Testis (tissue), 5 donors: ENCODE measurements around the gene BAZ1A. TPM values are rescaled to one million over a fixed set of nuclear protein-coding genes. Genes with fewer than 3 reads are reported as not detected.

Source experiments
- DNase-seq: peaks from one replicate; pipeline ENCODE4 v3.0.0-alpha.2; 2019
- H3K27ac ChIP-seq, 2 donors: fragments of 200-600 bp; sonication (generic); one replicate each; pipeline ENCODE4 v1.5.1; 2019
- H3K27me3 ChIP-seq: fragments of 200-600 bp; sonication (generic); one replicate; pipeline ENCODE4 v1.5.1; 2019
- H3K36me3 ChIP-seq: fragments of 200-600 bp; sonication (generic); one replicate; pipeline ENCODE4 v1.5.1; 2017; ENCODE audit warnings: low read depth; ENCODE audit errors: missing control alignments
- H3K4me1 ChIP-seq: fragments of 200-600 bp; sonication (generic); one replicate; pipeline ENCODE4 v1.5.1; 2019
- H3K4me3 ChIP-seq, 2 donors: fragments of 200-600 bp; sonication (generic); one replicate each; pipeline ENCODE4 v1.5.1; 2017 to 2019
- H3K9me3 ChIP-seq: fragments of 200-600 bp; sonication (generic); one replicate; pipeline ENCODE4 v1.5.1; 2017
- CTCF ChIP-seq, 3 experiments: fragments of 450-650 bp in 2 of 3; fragments of 200-600 bp in 1 of 3; sonication (generic) in 1 of 3; IDR thresholded peaks; one replicate each; pipeline ENCODE4 v1.5.1; 2016 to 2019; ENCODE audit warnings: antibody characterized with exemption in 3 of 3, mild to moderate bottlenecking in 2 of 3, moderate library complexity in 1 of 3
- POLR2A ChIP-seq: fragments of 450-650 bp; IDR thresholded peaks from one replicate; pipeline ENCODE4 v1.6.1; 2017; ENCODE audit warnings: antibody characterized with exemption, mild to moderate bottlenecking, moderate library complexity
- WGBS, 2 donors: methylation state at CpG; one replicate each; pipeline ENCODE4 v1.1.5; 2018; 5-methylcytosine and 5-hydroxymethylcytosine counted together
- intact Hi-C: fragments of 100-400 bp; cut with DNase I; formaldehyde crosslinking; loops from one replicate; pipeline ENCODE4 v1.15.1; 2023; ENCODE audit warnings: low total_unique reads
- long read RNA-seq, 2 donors: transcript quantifications; one replicate each; lab custom pipeline, GENCODE V29; 2026
- polyA plus RNA-seq: library from polyadenylated mRNA; stranded (reverse); fragments of 350-450 nt; fragmentation: Illumina TruSeq; extraction: RNeasy Lipid Tissue Mini Kit (QIAGEN cat#74804); gene quantifications from one replicate; pipeline ENCODE4 v1.2.3, GENCODE V29; 2014; ENCODE audit warnings: low read depth, low replicate concordance; ENCODE audit not compliant: insufficient read depth
- total RNA-seq, 2 donors: library from RNA; depleted of rRNA; stranded (reverse); fragments of >200 nt; gene quantifications; one replicate each; pipeline ENCODE4 v1.2.3, GENCODE V29; 2016

The BAZ1A gene, protein sequence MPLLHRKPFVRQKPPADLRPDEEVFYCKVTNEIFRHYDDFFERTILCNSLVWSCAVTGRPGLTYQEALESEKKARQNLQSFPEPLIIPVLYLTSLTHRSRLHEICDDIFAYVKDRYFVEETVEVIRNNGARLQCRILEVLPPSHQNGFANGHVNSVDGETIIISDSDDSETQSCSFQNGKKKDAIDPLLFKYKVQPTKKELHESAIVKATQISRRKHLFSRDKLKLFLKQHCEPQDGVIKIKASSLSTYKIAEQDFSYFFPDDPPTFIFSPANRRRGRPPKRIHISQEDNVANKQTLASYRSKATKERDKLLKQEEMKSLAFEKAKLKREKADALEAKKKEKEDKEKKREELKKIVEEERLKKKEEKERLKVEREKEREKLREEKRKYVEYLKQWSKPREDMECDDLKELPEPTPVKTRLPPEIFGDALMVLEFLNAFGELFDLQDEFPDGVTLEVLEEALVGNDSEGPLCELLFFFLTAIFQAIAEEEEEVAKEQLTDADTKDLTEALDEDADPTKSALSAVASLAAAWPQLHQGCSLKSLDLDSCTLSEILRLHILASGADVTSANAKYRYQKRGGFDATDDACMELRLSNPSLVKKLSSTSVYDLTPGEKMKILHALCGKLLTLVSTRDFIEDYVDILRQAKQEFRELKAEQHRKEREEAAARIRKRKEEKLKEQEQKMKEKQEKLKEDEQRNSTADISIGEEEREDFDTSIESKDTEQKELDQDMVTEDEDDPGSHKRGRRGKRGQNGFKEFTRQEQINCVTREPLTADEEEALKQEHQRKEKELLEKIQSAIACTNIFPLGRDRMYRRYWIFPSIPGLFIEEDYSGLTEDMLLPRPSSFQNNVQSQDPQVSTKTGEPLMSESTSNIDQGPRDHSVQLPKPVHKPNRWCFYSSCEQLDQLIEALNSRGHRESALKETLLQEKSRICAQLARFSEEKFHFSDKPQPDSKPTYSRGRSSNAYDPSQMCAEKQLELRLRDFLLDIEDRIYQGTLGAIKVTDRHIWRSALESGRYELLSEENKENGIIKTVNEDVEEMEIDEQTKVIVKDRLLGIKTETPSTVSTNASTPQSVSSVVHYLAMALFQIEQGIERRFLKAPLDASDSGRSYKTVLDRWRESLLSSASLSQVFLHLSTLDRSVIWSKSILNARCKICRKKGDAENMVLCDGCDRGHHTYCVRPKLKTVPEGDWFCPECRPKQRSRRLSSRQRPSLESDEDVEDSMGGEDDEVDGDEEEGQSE (N-terminal part only)
- 10 to 100 TPM; 63.1 to 78.2 TPM for total RNA-seq
- 33.9 TPM for polyA plus RNA-seq
- long read RNA-seq, donor 1, partial matches to known transcripts, result 0 of 1 reads
- long read RNA-seq, donor 1, other reads (novel, unspliced or antisense), result 0 of 1 reads
- long read RNA-seq, donor 2, result 0 reads

DNA sequence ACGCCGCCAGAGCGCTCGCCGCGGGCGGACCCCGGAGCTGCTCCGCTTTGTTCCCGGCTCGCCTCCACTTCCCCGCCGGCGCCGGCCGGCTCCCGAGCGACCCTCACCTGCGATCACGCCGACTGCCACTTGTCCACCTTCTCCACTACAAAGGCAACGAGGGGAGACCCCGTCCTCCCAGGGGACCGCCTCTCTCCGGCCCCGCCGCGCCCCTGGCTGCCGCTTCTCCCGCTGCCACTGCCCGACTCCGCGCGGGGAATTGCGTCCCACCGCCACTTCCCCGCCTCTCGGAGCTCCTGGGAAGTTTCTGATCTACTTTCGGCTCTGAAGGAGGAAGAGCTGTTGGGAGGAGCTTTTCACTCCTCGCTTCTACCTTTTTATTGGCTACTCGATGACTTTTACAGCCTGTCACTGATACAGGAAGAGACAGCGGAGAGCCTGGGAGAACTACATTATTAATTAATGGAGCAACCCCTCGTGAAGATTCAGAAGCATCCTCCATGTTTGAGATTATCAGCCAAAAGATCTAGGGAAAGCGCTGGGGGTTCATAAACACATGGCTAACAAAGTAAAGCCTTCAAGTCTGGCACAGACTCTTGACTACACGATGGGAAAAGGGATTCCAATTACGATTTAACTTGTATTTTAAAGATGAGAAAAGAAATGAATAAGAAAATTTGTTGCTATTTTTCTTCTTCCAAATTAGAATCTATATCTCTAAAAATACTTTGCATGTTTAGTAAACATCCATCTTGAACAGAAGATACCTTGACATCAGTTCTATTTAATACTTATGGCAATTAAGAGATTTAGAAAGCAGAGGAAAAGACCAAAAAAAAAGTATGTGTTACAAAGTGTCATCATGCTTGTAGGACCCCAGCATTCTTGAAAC is at the start of gene BAZ1A:
Gene BAZ1A (minus strand): TSS at position 330 of the 892 bp plus-strand sequence. CDS start 756 bp downstream, outside the sequence.
- H3K27ac ChIP-seq, result peak within 1 kb of the TSS; percentile 96 to 98
- peak in 1 of 3 experiments; percentile 22 for TF ChIP-seq CTCF (IDR thresholded peaks at IDR 0.05)
- TF ChIP-seq POLR2A, result peak; percentile 26
- H3K4me1 ChIP-seq, result peaks cover 3% of the 10 kb centered on the region
- H3K27me3 ChIP-seq, result no peaks in the 10 kb centered on the region
- no peaks in the 10 kb centered on the region for H3K9me3 ChIP-seq
- peak within 1 kb of the TSS; percentile 85 to 90 for H3K4me3 ChIP-seq
- DNase-seq, result peak; percentile 80
- H3K36me3 ChIP-seq, result no peaks in the 10 kb centered on the region
- 1% methylated on average over 22 to 44 of the region's 46 CpGs for WGBS, 2 donors
- intact Hi-C loops, result loop anchor here (10.0 kb wide), 1 partner anchor 170 kb away; the partner anchor contains the start of gene FAM177A1

GRCh38 chr14:34920339-34920738 is 45.2 kb upstream of the BAZ1A start:
- TF ChIP-seq POLR2A (no peak), CTCF (IDR thresholded peaks at IDR 0.05) (no peak)
- H3K27ac ChIP-seq, result no peak overlapping the region
- 62 to 75% methylated on average over 6 of the region's 6 CpGs for WGBS, 2 donors
- no peaks in the 10 kb centered on the region for H3K4me1 ChIP-seq
- no peaks in the 10 kb centered on the region for H3K36me3 ChIP-seq
- no peaks in the 10 kb centered on the region for H3K9me3 ChIP-seq
- no peaks in the 10 kb centered on the region for H3K27me3 ChIP-seq
- H3K4me3 ChIP-seq, result no peak overlapping the region
- no peak for DNase-seq
- intact Hi-C loops, result no loop called here

DNA sequence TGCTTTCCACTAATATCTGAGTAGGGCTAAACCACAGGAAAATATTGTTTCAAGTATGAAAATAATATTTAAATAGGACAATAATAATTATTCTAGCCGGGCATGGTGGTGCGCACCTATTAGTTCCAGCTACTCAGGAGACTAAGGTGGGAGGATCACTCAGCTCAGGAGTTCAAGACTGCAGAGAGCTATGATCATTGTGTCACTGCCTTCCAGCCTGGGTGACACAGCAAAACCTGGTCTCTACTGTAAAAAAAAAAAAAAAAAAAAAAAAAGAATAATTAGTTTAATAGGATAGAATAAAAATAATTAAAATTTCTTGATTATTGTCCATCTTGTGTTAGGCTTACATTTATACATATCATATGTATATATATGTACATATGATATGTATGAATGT is 38.5 kb upstream of the BAZ1A start:
- whole genome bisulfite sequencing, 2 donors, result 88 to 93% methylated on average over 2 of the region's 2 CpGs
- DNase-seq, result no peak
- Histone ChIP-seq H3K9me3 (no peaks in the 10 kb centered on the region), H3K36me3 (no peaks in the 10 kb centered on the region), H3K27ac (no peak overlapping the region), H3K4me1 (no peaks in the 10 kb centered on the region), H3K27me3 (no peaks in the 10 kb centered on the region), H3K4me3 (no peak overlapping the region)
- intact Hi-C loops, result no loop called here
- no peak for TF ChIP-seq CTCF (IDR thresholded peaks at IDR 0.05)

DNA sequence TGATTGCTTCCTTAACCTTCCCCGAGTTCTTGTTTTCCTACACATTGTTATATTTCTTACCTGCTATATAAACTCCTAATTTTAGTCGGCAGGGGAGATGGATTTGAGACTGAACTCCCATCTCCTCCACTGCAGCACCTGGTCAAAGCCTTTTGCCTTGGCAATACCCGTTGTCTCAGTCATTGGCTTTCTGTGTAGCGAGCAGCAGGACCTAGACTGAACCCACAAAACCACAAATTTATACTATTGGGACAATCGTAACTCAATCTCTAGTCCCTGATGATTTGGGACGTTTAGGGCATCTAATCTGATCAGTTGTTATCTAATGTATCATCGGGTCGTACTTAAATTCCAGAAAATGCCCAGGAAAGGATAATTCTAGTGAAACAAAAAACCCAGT is 37.8 kb upstream of the BAZ1A start:
- no peaks in the 10 kb centered on the region for H3K27me3 ChIP-seq
- no peak for TF ChIP-seq POLR2A
- no peak for TF ChIP-seq CTCF (IDR thresholded peaks at IDR 0.05)
- DNase-seq, result no peak
- no peaks in the 10 kb centered on the region for H3K36me3 ChIP-seq
- intact Hi-C loops, result no loop called here
- H3K4me3 ChIP-seq, result no peak overlapping the region
- no peak overlapping the region for H3K27ac ChIP-seq
- no peaks in the 10 kb centered on the region for H3K4me1 ChIP-seq
- no peaks in the 10 kb centered on the region for H3K9me3 ChIP-seq
- whole genome bisulfite sequencing, 2 donors, result 86 to 92% methylated on average over 8 of the region's 8 CpGs
